GM23338 (cell line): ENCODE measurements around the gene GLCE. TPM values are rescaled to one million over a fixed set of nuclear protein-coding genes. Genes with fewer than 3 reads are reported as not detected.
A peak's percentile ranks its signal among the peaks of the same experiment; 100 is the strongest.

Experiments used
- ATAC-seq: fragments of 200-7000 bp; cut with Tn5 transposase; 3 replicates; pipeline ENCODE4 v1.9.1; 2020
- DNase-seq: peaks from one replicate; pipeline ENCODE4 v3.0.0-alpha.2; 2015; ENCODE audit warnings: low spot score
- H2AFZ ChIP-seq: fragments of 200-600 bp; sonication (generic); 2 replicates; pipeline ENCODE4 v1.8.0; 2016; ENCODE audit warnings: antibody characterized with exemption, mild to moderate bottlenecking, moderate library complexity
- H3F3A ChIP-seq: fragments of 200-600 bp; sonication (generic); replicated peaks from 2 replicates; pipeline ENCODE4 v1.8.0; 2017; ENCODE audit warnings: antibody characterized with exemption, mixed run types, low read depth
- H3K27ac ChIP-seq: fragments of 200-600 bp; sonication (generic); 2 replicates; pipeline ENCODE4 v1.6.1; 2016; ENCODE audit warnings: low read depth
- H3K27me3 ChIP-seq: fragments of 200-600 bp; sonication (generic); 2 replicates; pipeline ENCODE4 v1.8.0; 2016; ENCODE audit warnings: mild to moderate bottlenecking, mixed run types, moderate library complexity; ENCODE audit not compliant: insufficient read depth
- H3K36me3 ChIP-seq: fragments of 200-600 bp; sonication (generic); 2 replicates; pipeline ENCODE4 v1.8.0; 2016; ENCODE audit warnings: mild to moderate bottlenecking; ENCODE audit not compliant: insufficient read depth
- H3K4me1 ChIP-seq: fragments of 200-600 bp; sonication (generic); 2 replicates; pipeline ENCODE4 v1.8.0; 2016; ENCODE audit warnings: mild to moderate bottlenecking, moderate library complexity; ENCODE audit not compliant: insufficient read depth
- H3K4me2 ChIP-seq: fragments of 200-600 bp; sonication (generic); 2 replicates; pipeline ENCODE4 v1.7.1; 2017; ENCODE audit warnings: mixed run types
- H3K4me3 ChIP-seq: fragments of 200-600 bp; sonication (generic); 2 replicates; pipeline ENCODE4 v1.6.1; 2016; ENCODE audit warnings: mixed run types
- H3K79me2 ChIP-seq: fragments of 200-600 bp; sonication (generic); replicated peaks from 2 replicates; pipeline ENCODE4 v1.8.0; 2017; ENCODE audit warnings: mild to moderate bottlenecking; ENCODE audit not compliant: insufficient read depth
- H3K9me2 ChIP-seq: fragments of 200-600 bp; sonication (generic); 2 replicates; pipeline ENCODE4 v1.8.0; 2017; ENCODE audit not compliant: insufficient read depth
- H4K20me1 ChIP-seq: fragments of 200-600 bp; sonication (generic); replicated peaks from 2 replicates; pipeline ENCODE4 v1.8.0; 2017; ENCODE audit warnings: mild to moderate bottlenecking; ENCODE audit not compliant: insufficient read depth
- H3K27ac Mint-ChIP-seq: 2 replicates; pipeline ENCODE4 v1.8.0; 2020; ENCODE audit warnings: inconsistent platforms, mild to moderate bottlenecking, moderate library complexity, mixed read lengths
- H3K27me3 Mint-ChIP-seq: 3 replicates; pipeline ENCODE4 v1.8.0; 2022; ENCODE audit warnings: low read depth, mild to moderate bottlenecking, moderate library complexity, mixed read lengths, inconsistent platforms; ENCODE audit not compliant: insufficient read depth, poor library complexity
- H3K36me3 Mint-ChIP-seq: 3 replicates; pipeline ENCODE4 v1.8.0; 2021; ENCODE audit warnings: low read depth, mild to moderate bottlenecking, inconsistent platforms, moderate library complexity, mixed read lengths
- H3K4me1 Mint-ChIP-seq: 3 replicates; pipeline ENCODE4 v1.8.0; 2020; ENCODE audit warnings: mild to moderate bottlenecking, inconsistent platforms, mixed read lengths
- H3K4me3 Mint-ChIP-seq: 3 replicates; pipeline ENCODE4 v1.8.0; 2021; ENCODE audit warnings: moderate library complexity, mild to moderate bottlenecking, inconsistent platforms, mixed read lengths
- H3K9me3 Mint-ChIP-seq: 3 replicates; pipeline ENCODE4 v1.8.0; 2020; ENCODE audit warnings: moderate library complexity, mild to moderate bottlenecking, inconsistent platforms, mixed read lengths
- CREB1 ChIP-seq: fragments of 250-450 bp; sonication (Bioruptor Pico); IDR thresholded peaks from 2 replicates; pipeline ENCODE4 v1.5.0; 2020; ENCODE audit warnings: low read depth, mild to moderate bottlenecking, moderate library complexity
- CTCF ChIP-seq, 2 experiments: fragments of 200-600 bp in 1 of 2; sonication (generic) in 1 of 2; conservative IDR thresholded peaks; 2 replicates each; pipeline versions ENCODE4 v1.5.1 to v1.6.1; 2016 to 2017; ENCODE audit warnings: antibody characterized with exemption in 2 of 2, low read depth in 2 of 2, mild to moderate bottlenecking in 2 of 2, moderate library complexity in 1 of 2
- EZH2 ChIP-seq: fragments of 200-600 bp; sonication (generic); IDR thresholded peaks from one replicate; pipeline ENCODE4 v1.8.0; 2017; ENCODE audit warnings: antibody characterized with exemption, mild to moderate bottlenecking, low read depth; ENCODE audit not compliant: unreplicated experiment
- EZH2phosphoT487 ChIP-seq: fragments of 200-600 bp; sonication (generic); IDR thresholded peaks from one replicate; pipeline ENCODE4 v1.8.1; 2018; ENCODE audit warnings: antibody characterized with exemption; ENCODE audit not compliant: unreplicated experiment
- JUNB ChIP-seq: IDR thresholded peaks from one replicate; pipeline ENCODE4 v1.6.1; 2016; ENCODE audit warnings: antibody characterized with exemption; ENCODE audit not compliant: unreplicated experiment
- NANOG ChIP-seq: IDR thresholded peaks from 2 replicates; pipeline ENCODE4 v1.6.1; 2016; ENCODE audit warnings: antibody characterized with exemption, borderline replicate concordance
- POLR2AphosphoS5 ChIP-seq: IDR thresholded peaks from 2 replicates; pipeline ENCODE4 v1.6.1; 2016; ENCODE audit warnings: antibody characterized with exemption, low read depth
- STAT1 ChIP-seq: IDR thresholded peaks from one replicate; pipeline ENCODE4 v1.6.1; 2016; ENCODE audit warnings: antibody characterized with exemption; ENCODE audit not compliant: unreplicated experiment
- ZNF114 ChIP-seq: fragments of 250-450 bp; sonication (Bioruptor Pico); IDR thresholded peaks from 2 replicates; pipeline ENCODE4 v1.5.0; 2020; ENCODE audit warnings: mild to moderate bottlenecking, moderate library complexity
- ZNF331 ChIP-seq: fragments of 250-450 bp; sonication (Bioruptor Pico); IDR thresholded peaks from 2 replicates; pipeline ENCODE4 v1.5.0; 2020; ENCODE audit warnings: low read depth, mild to moderate bottlenecking, moderate library complexity
- polyA plus RNA-seq: library from polyadenylated mRNA; unstranded; fragments of >200 nt; fragmentation: Nextera tagmentation; extraction: Ambion mirVana; gene quantifications from 2 replicates; pipeline ENCODE4 v1.2.1, GENCODE V29; 2016
- total RNA-seq: library from RNA; depleted of rRNA; stranded (reverse); fragments of >200 nt; shearing (Covaris generic); gene quantifications from 2 replicates; pipeline ENCODE4 v1.2.3, GENCODE V29; 2014

The GLCE gene
- total and polyA plus RNA-seq, 2 experiments from 2014 or later: 7.5 to 15.5 TPM

- TF ChIP-seq EZH2: no peak
- no peak for TF ChIP-seq ZNF114 (CRISPR knock-in tag)
- TF ChIP-seq POLR2AphosphoS5: no peak
- TF ChIP-seq ZNF331: no peak
- no peak for TF ChIP-seq CREB1 (CRISPR knock-in tag)
- no peak for TF ChIP-seq NANOG
- TF ChIP-seq STAT1: no peak
- TF ChIP-seq CTCF (conservative IDR thresholded peaks at IDR 0.05; ENCODE audit: low read depth in 2 of 2): no peak
- no peak for TF ChIP-seq EZH2phosphoT487
- TF ChIP-seq JUNB: no peak
These were observed 50.1 kb downstream of the GLCE start (continued) for GRCh38 chr15:69210574-69210973.

GRCh38 chr15:69213786-69214185 is 53.4 kb downstream of the GLCE start:
- no peak overlapping the region for H3K4me3 Mint-ChIP-seq
- no peaks in the 10 kb centered on the region for H3K36me3 Mint-ChIP-seq
- no peaks in the 10 kb centered on the region for H3K9me3 Mint-ChIP-seq
- H3K27ac ChIP-seq: no peak overlapping the region
- peaks cover 2% of the 10 kb centered on the region for H3K27me3 Mint-ChIP-seq
- no peaks in the 10 kb centered on the region for H3K36me3 ChIP-seq
- no peaks in the 10 kb centered on the region for H3K9me2 ChIP-seq
- TF ChIP-seq EZH2phosphoT487: no peak
- TF ChIP-seq CTCF (conservative IDR thresholded peaks at IDR 0.05; ENCODE audit: low read depth in 2 of 2): peak in 1 of 2 experiments; percentile 67; a peak in 3 of 4 replicates
- no peaks in the 10 kb centered on the region for H3K4me1 ChIP-seq
- no peaks in the 10 kb centered on the region for H3F3A ChIP-seq
- ATAC-seq (no peak), DNase-seq (peak; percentile 28)
- no peak overlapping the region for H3K4me3 ChIP-seq
- H3K4me1 Mint-ChIP-seq: no peaks in the 10 kb centered on the region; the same call in 2 of the 3 replicates
- H3K79me2 ChIP-seq: no peaks in the 10 kb centered on the region
- H3K27me3 ChIP-seq: no peaks in the 10 kb centered on the region
- no peak overlapping the region for H3K4me2 ChIP-seq
- H2AFZ ChIP-seq: no peak overlapping the region
- H3K27ac Mint-ChIP-seq: no peak overlapping the region
- no peaks in the 10 kb centered on the region for H4K20me1 ChIP-seq
